Measurements from ENCODE around the gene DUS2. TPM values are rescaled to one million over a fixed set of nuclear protein-coding genes. Genes with fewer than 3 reads are reported as not detected.

The DUS2 gene
- total and polyA plus RNA-seq, 9 of the 15 experiments (the other 6 are each of a cell fraction or from before 2014, with no cell fraction given), result 5.8 to 22.5 (median 20.6) TPM

DNA sequence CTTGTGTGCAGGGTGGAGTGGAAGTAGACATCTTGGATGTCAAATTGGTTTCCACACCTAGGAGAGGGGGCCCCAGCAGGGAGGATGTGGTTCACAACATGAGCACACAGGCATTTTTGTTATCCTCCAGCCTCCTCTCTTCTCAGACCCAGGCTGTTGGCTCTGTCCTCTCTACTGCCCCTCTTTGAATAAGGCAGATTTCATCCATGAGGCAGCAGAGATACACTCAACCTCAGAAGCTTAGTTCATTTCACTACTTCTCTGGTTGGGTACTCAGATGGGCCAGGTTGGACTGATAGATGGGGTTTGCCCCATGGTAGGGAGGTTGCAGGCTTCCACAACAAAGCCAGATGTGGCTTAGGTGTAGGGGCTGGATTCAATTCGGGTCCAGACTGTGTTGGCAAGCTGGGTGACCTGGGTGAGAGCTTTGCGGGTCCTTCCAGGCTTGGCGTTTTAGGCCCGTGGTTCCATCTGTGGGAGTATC, 39.9 kb downstream of the DUS2 start:
- H3K27ac ChIP-seq (ENCODE audit: extremely low read depth, low read depth, low read length), result no peak overlapping the region
- intact Hi-C loops (cut with micrococcal nuclease), result no loop called here
- H3K9me3 ChIP-seq (replicated peaks; ENCODE audit: control insufficient read depth, insufficient read depth, low read depth, low read length), result no peaks in the 10 kb centered on the region
- H3K4me3 ChIP-seq, result no peak overlapping the region
- H2AFZ ChIP-seq (ENCODE audit: low read depth, low read length), result no peak overlapping the region
- no peaks in the 10 kb centered on the region for H3K27me3 ChIP-seq (ENCODE audit: control insufficient read depth in 2 of 2, insufficient read depth in 2 of 2, low read length in 2 of 2)
- no peak for TF ChIP-seq RFX5 (IDR thresholded peaks at IDR 0.05; ENCODE audit: low read depth, low read length)
- TF ChIP-seq, protein P1, sequence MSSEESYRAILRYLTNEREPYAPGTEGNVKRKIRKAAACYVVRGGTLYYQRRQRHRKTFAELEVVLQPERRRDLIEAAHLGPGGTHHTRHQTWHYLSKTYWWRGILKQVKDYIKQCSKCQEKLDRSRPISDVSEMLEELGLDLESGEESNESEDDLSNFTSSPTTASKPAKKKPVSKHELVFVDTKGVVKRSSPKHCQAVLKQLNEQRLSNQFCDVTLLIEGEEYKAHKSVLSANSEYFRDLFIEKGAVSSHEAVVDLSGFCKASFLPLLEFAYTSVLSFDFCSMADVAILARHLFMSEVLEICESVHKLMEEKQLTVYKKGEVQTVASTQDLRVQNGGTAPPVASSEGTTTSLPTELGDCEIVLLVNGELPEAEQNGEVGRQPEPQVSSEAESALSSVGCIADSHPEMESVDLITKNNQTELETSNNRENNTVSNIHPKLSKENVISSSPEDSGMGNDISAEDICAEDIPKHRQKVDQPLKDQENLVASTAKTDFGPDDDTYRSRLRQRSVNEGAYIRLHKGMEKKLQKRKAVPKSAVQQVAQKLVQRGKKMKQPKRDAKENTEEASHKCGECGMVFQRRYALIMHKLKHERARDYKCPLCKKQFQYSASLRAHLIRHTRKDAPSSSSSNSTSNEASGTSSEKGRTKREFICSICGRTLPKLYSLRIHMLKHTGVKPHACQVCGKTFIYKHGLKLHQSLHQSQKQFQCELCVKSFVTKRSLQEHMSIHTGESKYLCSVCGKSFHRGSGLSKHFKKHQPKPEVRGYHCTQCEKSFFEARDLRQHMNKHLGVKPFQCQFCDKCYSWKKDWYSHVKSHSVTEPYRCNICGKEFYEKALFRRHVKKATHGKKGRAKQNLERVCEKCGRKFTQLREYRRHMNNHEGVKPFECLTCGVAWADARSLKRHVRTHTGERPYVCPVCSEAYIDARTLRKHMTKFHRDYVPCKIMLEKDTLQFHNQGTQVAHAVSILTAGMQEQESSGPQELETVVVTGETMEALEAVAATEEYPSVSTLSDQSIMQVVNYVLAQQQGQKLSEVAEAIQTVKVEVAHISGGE (CRISPR knock-in tag; IDR thresholded peaks at IDR 0.05), result no peak
- TF ChIP-seq ILK (tag; IDR thresholded peaks at IDR 0.05; ENCODE audit: borderline replicate concordance, low read depth), result no peak
- TF ChIP-seq, protein P2, sequence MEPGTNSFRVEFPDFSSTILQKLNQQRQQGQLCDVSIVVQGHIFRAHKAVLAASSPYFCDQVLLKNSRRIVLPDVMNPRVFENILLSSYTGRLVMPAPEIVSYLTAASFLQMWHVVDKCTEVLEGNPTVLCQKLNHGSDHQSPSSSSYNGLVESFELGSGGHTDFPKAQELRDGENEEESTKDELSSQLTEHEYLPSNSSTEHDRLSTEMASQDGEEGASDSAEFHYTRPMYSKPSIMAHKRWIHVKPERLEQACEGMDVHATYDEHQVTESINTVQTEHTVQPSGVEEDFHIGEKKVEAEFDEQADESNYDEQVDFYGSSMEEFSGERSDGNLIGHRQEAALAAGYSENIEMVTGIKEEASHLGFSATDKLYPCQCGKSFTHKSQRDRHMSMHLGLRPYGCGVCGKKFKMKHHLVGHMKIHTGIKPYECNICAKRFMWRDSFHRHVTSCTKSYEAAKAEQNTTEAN (CRISPR knock-in tag; IDR thresholded peaks at IDR 0.05), result no peak
- TF ChIP-seq KLF1 (tag; IDR thresholded peaks at IDR 0.05), result no peak
- TF ChIP-seq RBM14 (IDR thresholded peaks at IDR 0.05; ENCODE audit: borderline replicate concordance, insufficient read depth, low read depth, low read length), result no peak
- TF ChIP-seq, protein P3, sequence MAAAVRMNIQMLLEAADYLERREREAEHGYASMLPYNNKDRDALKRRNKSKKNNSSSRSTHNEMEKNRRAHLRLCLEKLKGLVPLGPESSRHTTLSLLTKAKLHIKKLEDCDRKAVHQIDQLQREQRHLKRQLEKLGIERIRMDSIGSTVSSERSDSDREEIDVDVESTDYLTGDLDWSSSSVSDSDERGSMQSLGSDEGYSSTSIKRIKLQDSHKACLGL (CRISPR knock-in tag; IDR thresholded peaks at IDR 0.05; ENCODE audit: borderline replicate concordance, poor library complexity, severe bottlenecking), result no peak
- TF ChIP-seq MXI1 (IDR thresholded peaks at IDR 0.05; ENCODE audit: low read depth, low read length), result no peak
- TF ChIP-seq, protein P4, sequence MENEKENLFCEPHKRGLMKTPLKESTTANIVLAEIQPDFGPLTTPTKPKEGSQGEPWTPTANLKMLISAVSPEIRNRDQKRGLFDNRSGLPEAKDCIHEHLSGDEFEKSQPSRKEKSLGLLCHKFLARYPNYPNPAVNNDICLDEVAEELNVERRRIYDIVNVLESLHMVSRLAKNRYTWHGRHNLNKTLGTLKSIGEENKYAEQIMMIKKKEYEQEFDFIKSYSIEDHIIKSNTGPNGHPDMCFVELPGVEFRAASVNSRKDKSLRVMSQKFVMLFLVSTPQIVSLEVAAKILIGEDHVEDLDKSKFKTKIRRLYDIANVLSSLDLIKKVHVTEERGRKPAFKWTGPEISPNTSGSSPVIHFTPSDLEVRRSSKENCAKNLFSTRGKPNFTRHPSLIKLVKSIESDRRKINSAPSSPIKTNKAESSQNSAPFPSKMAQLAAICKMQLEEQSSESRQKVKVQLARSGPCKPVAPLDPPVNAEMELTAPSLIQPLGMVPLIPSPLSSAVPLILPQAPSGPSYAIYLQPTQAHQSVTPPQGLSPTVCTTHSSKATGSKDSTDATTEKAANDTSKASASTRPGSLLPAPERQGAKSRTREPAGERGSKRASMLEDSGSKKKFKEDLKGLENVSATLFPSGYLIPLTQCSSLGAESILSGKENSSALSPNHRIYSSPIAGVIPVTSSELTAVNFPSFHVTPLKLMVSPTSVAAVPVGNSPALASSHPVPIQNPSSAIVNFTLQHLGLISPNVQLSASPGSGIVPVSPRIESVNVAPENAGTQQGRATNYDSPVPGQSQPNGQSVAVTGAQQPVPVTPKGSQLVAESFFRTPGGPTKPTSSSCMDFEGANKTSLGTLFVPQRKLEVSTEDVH (IDR thresholded peaks at IDR 0.05; ENCODE audit: low read depth, partially characterized antibody), result no peak
- TF ChIP-seq HDAC6 (IDR thresholded peaks at IDR 0.05; ENCODE audit: low read depth, low read length), result no peak
- no peak for TF ChIP-seq HNRNPUL1 (IDR thresholded peaks at IDR 0.05; ENCODE audit: low read length)
- TF ChIP-seq NR4A1 (CRISPR knock-in tag; IDR thresholded peaks at IDR 0.05), result no peak
- no peak for TF ChIP-seq NR4A1 (tag; IDR thresholded peaks at IDR 0.05)
- no peak for TF ChIP-seq TBL1XR1 (IDR thresholded peaks at IDR 0.05; ENCODE audit: low read length in 2 of 2)
- ATAC-seq, result no peak
- H3K9ac ChIP-seq (ENCODE audit: insufficient read depth in 1 of 2, low read depth in 2 of 2, low read length in 2 of 2), result no peak overlapping the region
- H3K36me3 ChIP-seq (ENCODE audit: control insufficient read depth, insufficient read depth, low read length), result peaks cover 62% of the 10 kb centered on the region; the same call in 2 of the 3 replicates
- no peak for DNase-seq (ENCODE audit: extremely low read depth in 1 of 4, low spot score in 3 of 4)
- H3K9me1 ChIP-seq (ENCODE audit: control insufficient read depth, insufficient read depth, low read length), result no peaks in the 10 kb centered on the region
- H3K4me1 ChIP-seq (replicated peaks in 1 of 2; ENCODE audit: control insufficient read depth in 2 of 2, insufficient read depth in 2 of 2, low read length in 2 of 2), result peaks cover 5 to 10% of the 10 kb centered on the region in 2 experiments; a peak in 4 of 5 replicates
- POLR2A ChIA-PET, result interaction anchor here (1.2 kb wide), 1 partner anchor 28 kb away, joined by 4 read pairs; no protein-coding TSS in a partner anchor
- FAIRE-seq, result no peak
- H3K79me2 ChIP-seq (ENCODE audit: control insufficient read depth, insufficient read depth, low read length), result no peaks in the 10 kb centered on the region
- CTCF ChIA-PET (ENCODE audit: low intra/inter-chr PET ratio), result no interaction called here
- BruUV-seq (replicated peaks), result no TSS peak
- in situ Hi-C loops (cut with MboI), result no loop called here
- H3K4me2 ChIP-seq (ENCODE audit: insufficient read depth, low read length), result no peak overlapping the region
- 86% methylated on average over 3 of the region's 4 CpGs for WGBS (ENCODE audit: insufficient coverage, low coverage, missing lambda C conversion rate)
- no peaks in the 10 kb centered on the region; the same call in 1 of the 2 replicates for H4K20me1 ChIP-seq (replicated peaks; ENCODE audit: control insufficient read depth, insufficient read depth, low read length)
